Measurements from ENCODE around the gene SIRPB2. TPM values are rescaled to one million over a fixed set of nuclear protein-coding genes. Genes with fewer than 3 reads are reported as not detected.

The SIRPB2 gene
- 1 to 10 TPM in 1 of 4 donors, under 1 TPM in 2, not detected in 1; 0.81 to 1.7 (median 0.84) TPM for polyA plus RNA-seq
- long read RNA-seq, donor 1, partial matches to known transcripts = 0 of 1 reads
- long read RNA-seq, donor 1, other reads (novel, unspliced or antisense) = 0 of 1 reads
- long read RNA-seq, donor 2, partial matches to known transcripts = 0 of 1 reads
- long read RNA-seq, donor 2, other reads (novel, unspliced or antisense) = 0 of 1 reads
- long read RNA-seq, donor 3 = 0 reads
- long read RNA-seq, donor 4 = 0 reads
- long read RNA-seq, donor 5 = 0 reads
- long read RNA-seq, donor 6 = 0 reads
- long read RNA-seq, donor 7 = 0 reads
- long read RNA-seq, donor 8 = 0 reads
- long read RNA-seq, donor 9 = 0 reads
- long read RNA-seq, donor 10 = 0 reads

GRCh38 chr20:1491281-1491840, at the start of gene SIRPB2:
Gene SIRPB2, minus strand, starts transcription at chr20:1491420. Its CDS starts 61 bp downstream, at chr20:1491359.
- DNase-seq (no peak), FAIRE-seq (no peak)
- Histone ChIP-seq H3K4me3 (ENCODE audit: low read depth in 1 of 3, low read length in 3 of 3) (no peak within 1 kb of the TSS), H3K9me3 (ENCODE audit: control insufficient read depth in 2 of 2, insufficient read depth in 1 of 2, low read depth in 1 of 2, low read length in 1 of 2) (no peaks in the 10 kb centered on the region), H3K27ac (ENCODE audit: low read depth in 1 of 3, low read length in 2 of 3) (peak within 1 kb of the TSS in 1 of 3 donors; percentile 43), H3K36me3 (ENCODE audit: control insufficient read depth in 3 of 3, insufficient read depth in 2 of 3, low read depth in 1 of 3, low read length in 3 of 3) (no peaks in the 10 kb centered on the region), H3K4me1 (ENCODE audit: control insufficient read depth in 3 of 3, insufficient read depth in 2 of 3, low read depth in 1 of 3, low read length in 2 of 3) (no peaks in the 10 kb centered on the region), H3K27me3 (ENCODE audit: control insufficient read depth in 3 of 3, insufficient read depth in 3 of 3, low read length in 3 of 3) (peaks cover 0 to 11% (median 5%) of the 10 kb centered on the region in 3 donors)
- WGBS, 3 donors = 58 to 70% (median 61%) methylated on average over 11 of the region's 11 CpGs

- WGBS, 3 donors = 84 to 90% (median 90%) methylated on average over 1 of the region's 1 CpG
- no peaks in the 10 kb centered on the region for H3K4me1 ChIP-seq (ENCODE audit: control insufficient read depth in 3 of 3, insufficient read depth in 2 of 3, low read depth in 1 of 3, low read length in 2 of 3)
- H3K9me3 ChIP-seq (ENCODE audit: control insufficient read depth in 2 of 2, insufficient read depth in 1 of 2, low read depth in 1 of 2, low read length in 1 of 2) = no peaks in the 10 kb centered on the region
- H3K27me3 ChIP-seq (ENCODE audit: control insufficient read depth in 3 of 3, insufficient read depth in 3 of 3, low read length in 3 of 3) = no peaks in the 10 kb centered on the region
- DNase-seq = no peak
- no peak overlapping the region for H3K4me3 ChIP-seq (ENCODE audit: low read depth in 1 of 3, low read length in 3 of 3)
- H3K36me3 ChIP-seq (ENCODE audit: control insufficient read depth in 3 of 3, insufficient read depth in 2 of 3, low read depth in 1 of 3, low read length in 3 of 3) = no peaks in the 10 kb centered on the region
- no peak for FAIRE-seq
- no peak overlapping the region for H3K27ac ChIP-seq (ENCODE audit: low read depth in 1 of 3, low read length in 2 of 3)
Observed at GRCh38 chr20:1539816-1540419, 48.7 kb upstream of the SIRPB2 start.

DNA sequence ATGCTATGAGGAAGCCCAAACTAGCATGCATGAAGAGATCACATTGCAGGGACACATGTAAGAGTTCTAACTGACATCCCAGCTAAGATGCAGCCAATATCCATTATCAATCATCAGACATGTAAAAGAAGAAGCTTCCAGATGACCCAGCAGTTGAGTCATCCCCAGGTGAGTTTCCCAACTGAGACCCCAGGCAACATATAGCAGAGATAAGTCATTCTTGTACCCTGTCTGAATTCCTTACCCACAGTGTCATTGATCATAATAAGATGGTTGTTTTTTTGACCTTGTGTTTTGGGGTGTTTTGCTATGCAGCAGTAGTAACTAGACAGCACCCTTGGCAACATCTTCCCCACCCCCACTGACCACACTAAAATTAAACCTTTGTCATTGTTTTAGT, 47.4 kb upstream of the SIRPB2 start:
- H3K27ac ChIP-seq (ENCODE audit: low read depth in 1 of 3, low read length in 2 of 3) = no peak overlapping the region

GRCh38 chr20:1537731-1538058, 46.5 kb upstream of the SIRPB2 start:
- DNase-seq = no peak
- Histone ChIP-seq H3K36me3 (ENCODE audit: control insufficient read depth in 3 of 3, insufficient read depth in 2 of 3, low read depth in 1 of 3, low read length in 3 of 3) (no peaks in the 10 kb centered on the region), H3K9me3 (ENCODE audit: control insufficient read depth in 2 of 2, insufficient read depth in 1 of 2, low read depth in 1 of 2, low read length in 1 of 2) (no peaks in the 10 kb centered on the region), H3K4me3 (ENCODE audit: low read depth in 1 of 3, low read length in 3 of 3) (no peak overlapping the region), H3K27me3 (ENCODE audit: control insufficient read depth in 3 of 3, insufficient read depth in 3 of 3, low read length in 3 of 3) (no peaks in the 10 kb centered on the region), H3K4me1 (ENCODE audit: control insufficient read depth in 3 of 3, insufficient read depth in 2 of 3, low read depth in 1 of 3, low read length in 2 of 3) (no peaks in the 10 kb centered on the region), H3K27ac (ENCODE audit: low read depth in 1 of 3, low read length in 2 of 3) (peak overlapping the region in 1 of 3 donors; percentile 81)
- FAIRE-seq = no peak
- 42 to 52% (median 49%) methylated on average over 4 of the region's 4 CpGs for WGBS, 3 donors

More for the DNA sequence above, 47.4 kb upstream of the SIRPB2 start:
- FAIRE-seq (no peak), DNase-seq (no peak)
- no peaks in the 10 kb centered on the region for H3K9me3 ChIP-seq (ENCODE audit: control insufficient read depth in 2 of 2, insufficient read depth in 1 of 2, low read depth in 1 of 2, low read length in 1 of 2)
- no peaks in the 10 kb centered on the region for H3K4me1 ChIP-seq (ENCODE audit: control insufficient read depth in 3 of 3, insufficient read depth in 2 of 3, low read depth in 1 of 3, low read length in 2 of 3)
- H3K27me3 ChIP-seq (ENCODE audit: control insufficient read depth in 3 of 3, insufficient read depth in 3 of 3, low read length in 3 of 3) = no peaks in the 10 kb centered on the region
- H3K36me3 ChIP-seq (ENCODE audit: control insufficient read depth in 3 of 3, insufficient read depth in 2 of 3, low read depth in 1 of 3, low read length in 3 of 3) = no peaks in the 10 kb centered on the region
- no peak overlapping the region for H3K4me3 ChIP-seq (ENCODE audit: low read depth in 1 of 3, low read length in 3 of 3)

GRCh38 chr20:1536893-1537730, 45.9 kb upstream of the SIRPB2 start:
- no peaks in the 10 kb centered on the region for H3K4me1 ChIP-seq (ENCODE audit: control insufficient read depth in 3 of 3, insufficient read depth in 2 of 3, low read depth in 1 of 3, low read length in 2 of 3)
- H3K27ac ChIP-seq (ENCODE audit: low read depth in 1 of 3, low read length in 2 of 3) = peak overlapping the region in 1 of 3 donors; percentile 81
- WGBS, 3 donors = 78 to 84% (median 79%) methylated on average over 11 of the region's 11 CpGs
- no peaks in the 10 kb centered on the region for H3K36me3 ChIP-seq (ENCODE audit: control insufficient read depth in 3 of 3, insufficient read depth in 2 of 3, low read depth in 1 of 3, low read length in 3 of 3)
- H3K27me3 ChIP-seq (ENCODE audit: control insufficient read depth in 3 of 3, insufficient read depth in 3 of 3, low read length in 3 of 3) = no peaks in the 10 kb centered on the region
- FAIRE-seq (no peak), DNase-seq (no peak)
- no peak overlapping the region for H3K4me3 ChIP-seq (ENCODE audit: low read depth in 1 of 3, low read length in 3 of 3)
- H3K9me3 ChIP-seq (ENCODE audit: control insufficient read depth in 2 of 2, insufficient read depth in 1 of 2, low read depth in 1 of 2, low read length in 1 of 2) = no peaks in the 10 kb centered on the region

- FAIRE-seq = no peak
- Histone ChIP-seq H3K4me1 (ENCODE audit: control insufficient read depth in 3 of 3, insufficient read depth in 2 of 3, low read depth in 1 of 3, low read length in 2 of 3) (no peaks in the 10 kb centered on the region), H3K9me3 (ENCODE audit: control insufficient read depth in 2 of 2, insufficient read depth in 1 of 2, low read depth in 1 of 2, low read length in 1 of 2) (no peaks in the 10 kb centered on the region), H3K27ac (ENCODE audit: low read depth in 1 of 3, low read length in 2 of 3) (peak overlapping the region in 1 of 3 donors; percentile 42), H3K27me3 (ENCODE audit: control insufficient read depth in 3 of 3, insufficient read depth in 3 of 3, low read length in 3 of 3) (no peaks in the 10 kb centered on the region), H3K4me3 (ENCODE audit: low read depth in 1 of 3, low read length in 3 of 3) (no peak overlapping the region), H3K36me3 (ENCODE audit: control insufficient read depth in 3 of 3, insufficient read depth in 2 of 3, low read depth in 1 of 3, low read length in 3 of 3) (no peaks in the 10 kb centered on the region)
- no peak for DNase-seq
- 79 to 90% (median 89%) methylated on average over 5 of the region's 5 CpGs for WGBS, 3 donors
Observed at GRCh38 chr20:1535420-1536175, 44.4 kb upstream of the SIRPB2 start.

DNA sequence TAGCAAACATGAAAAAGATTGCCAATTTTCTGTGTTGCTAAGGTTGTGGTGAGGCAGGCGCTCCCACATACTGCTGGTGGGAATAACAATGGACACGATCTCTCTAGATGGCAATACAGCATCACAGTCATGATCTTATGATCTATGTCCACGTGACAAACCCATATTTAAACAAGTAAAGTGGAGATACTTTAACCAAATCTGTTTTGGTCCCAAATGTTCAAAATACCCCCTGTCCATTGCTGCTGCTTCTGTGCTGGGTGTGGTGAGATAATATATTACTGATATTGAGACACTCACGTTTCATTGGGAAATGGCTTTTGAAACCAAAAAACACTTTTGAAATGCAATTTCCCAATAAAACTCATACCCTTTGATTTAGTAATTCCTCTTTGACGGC, 43.3 kb upstream of the SIRPB2 start:
- no peak for FAIRE-seq

GRCh38 chr20:1533059-1533458, 41.8 kb upstream of the SIRPB2 start:
- DNase-seq (no peak), FAIRE-seq (no peak)
- WGBS, 3 donors = 77 to 85% (median 85%) methylated on average over 4 of the region's 4 CpGs
- Histone ChIP-seq H3K4me1 (ENCODE audit: control insufficient read depth in 3 of 3, insufficient read depth in 2 of 3, low read depth in 1 of 3, low read length in 2 of 3) (no peaks in the 10 kb centered on the region), H3K27me3 (ENCODE audit: control insufficient read depth in 3 of 3, insufficient read depth in 3 of 3, low read length in 3 of 3) (no peaks in the 10 kb centered on the region), H3K36me3 (ENCODE audit: control insufficient read depth in 3 of 3, insufficient read depth in 2 of 3, low read depth in 1 of 3, low read length in 3 of 3) (no peaks in the 10 kb centered on the region), H3K9me3 (ENCODE audit: control insufficient read depth in 2 of 2, insufficient read depth in 1 of 2, low read depth in 1 of 2, low read length in 1 of 2) (no peaks in the 10 kb centered on the region), H3K4me3 (ENCODE audit: low read depth in 1 of 3, low read length in 3 of 3) (no peak overlapping the region), H3K27ac (ENCODE audit: low read depth in 1 of 3, low read length in 2 of 3) (no peak overlapping the region)

More for the DNA sequence above, 43.3 kb upstream of the SIRPB2 start:
- H3K9me3 ChIP-seq (ENCODE audit: control insufficient read depth in 2 of 2, insufficient read depth in 1 of 2, low read depth in 1 of 2, low read length in 1 of 2) = no peaks in the 10 kb centered on the region
- no peak overlapping the region for H3K27ac ChIP-seq (ENCODE audit: low read depth in 1 of 3, low read length in 2 of 3)
- no peak for DNase-seq
- H3K4me3 ChIP-seq (ENCODE audit: low read depth in 1 of 3, low read length in 3 of 3) = no peak overlapping the region
- no peaks in the 10 kb centered on the region for H3K36me3 ChIP-seq (ENCODE audit: control insufficient read depth in 3 of 3, insufficient read depth in 2 of 3, low read depth in 1 of 3, low read length in 3 of 3)
- no peaks in the 10 kb centered on the region for H3K27me3 ChIP-seq (ENCODE audit: control insufficient read depth in 3 of 3, insufficient read depth in 3 of 3, low read length in 3 of 3)
- H3K4me1 ChIP-seq (ENCODE audit: control insufficient read depth in 3 of 3, insufficient read depth in 2 of 3, low read depth in 1 of 3, low read length in 2 of 3) = no peaks in the 10 kb centered on the region
- WGBS, 3 donors = 60 to 72% (median 66%) methylated on average over 5 of the region's 5 CpGs

All from small intestine (tissue), 16 donors.